ENCODE results near the gene GFY.
A peak's percentile ranks its signal among the peaks of the same experiment; 100 is the strongest.
"Not testable (repeated sequence)": the region's sequence is repeated elsewhere in the genome, so short reads cannot be mapped to it uniquely, and the experiment has no call there.

Gene GFY

GRCh38 chr19:49444100-49444700 lies 19.0 kb downstream of the GFY start:
- DNase-seq (ENCODE audit: low spot score): not testable (repeated sequence)

GRCh38 chr19:49445997-49446396 lies 20.8 kb downstream of the GFY start:
- no peak for DNase-seq (ENCODE audit: low spot score)

- DNase-seq (ENCODE audit: low spot score): no peak
These were observed 22.6 kb downstream of the GFY start for GRCh38 chr19:49447485-49448431.

- no peak for DNase-seq (ENCODE audit: low spot score)
These were observed 23.2 kb downstream of the GFY start for GRCh38 chr19:49448432-49448786.

- no peak for DNase-seq (ENCODE audit: low spot score)
These were observed 25.2 kb downstream of the GFY start for GRCh38 chr19:49450405-49450804.

- peak; percentile 98 for DNase-seq (ENCODE audit: low spot score)
These were observed 26.4 kb downstream of the GFY start, which contains the start of gene PIH1D1 for GRCh38 chr19:49451430-49452181. Gene PIH1D1 (minus strand): TSS chr19:49451814. CDS start chr19:49451574, 240 bp downstream.

- DNase-seq (ENCODE audit: low spot score): peak; percentile 98
These were observed 28.0 kb downstream of the GFY start, which contains the start of gene ALDH16A1 for GRCh38 chr19:49453013-49453756. Gene ALDH16A1 (plus strand): TSS chr19:49453225. CDS start chr19:49453332, 107 bp downstream.

- no peak for DNase-seq (ENCODE audit: low spot score)
These were observed 28.6 kb downstream of the GFY start for GRCh38 chr19:49453757-49454240.

GRCh38 chr19:49455773-49456172 lies 30.6 kb downstream of the GFY start:
- DNase-seq (ENCODE audit: low spot score): no peak

GRCh38 chr19:49456326-49456725 lies 31.1 kb downstream of the GFY start:
- no peak for DNase-seq (ENCODE audit: low spot score)

- DNase-seq (ENCODE audit: low spot score): no peak
These were observed 33.3 kb downstream of the GFY start for GRCh38 chr19:49458567-49458903.

GRCh38 chr19:49459388-49459787 lies 34.2 kb downstream of the GFY start:
- DNase-seq (ENCODE audit: low spot score): no peak

GRCh38 chr19:49461130-49461529 lies 35.9 kb downstream of the GFY start:
- DNase-seq (ENCODE audit: low spot score): not testable (repeated sequence)

GRCh38 chr19:49461656-49462055 lies 36.5 kb downstream of the GFY start:
- no peak for DNase-seq (ENCODE audit: low spot score)

- no peak for DNase-seq (ENCODE audit: low spot score)
These were observed 37.3 kb downstream of the GFY start for GRCh38 chr19:49462492-49462891.

- no peak for DNase-seq (ENCODE audit: low spot score)
These were observed 39.0 kb downstream of the GFY start for GRCh38 chr19:49463960-49464740.

GRCh38 chr19:49465371-49465770 lies 40.2 kb downstream of the GFY start:
- DNase-seq (ENCODE audit: low spot score): no peak

- no peak for DNase-seq (ENCODE audit: low spot score)
These were observed 43.0 kb downstream of the GFY start for GRCh38 chr19:49468199-49468598.

- peak; percentile 99 for DNase-seq (ENCODE audit: low spot score)
These were observed 43.7 kb downstream of the GFY start for GRCh38 chr19:49468746-49469447.
